ENCODE results near the gene KREMEN2. TPM values are rescaled to one million over a fixed set of nuclear protein-coding genes. Genes with fewer than 3 reads are reported as not detected.

Gene KREMEN2
- polyA plus RNA-seq, 4 donors: 1.0 to 3.3 (median 1.6) TPM

- no peak for DNase-seq (ENCODE audit: low read depth in 4 of 4, low spot score in 3 of 4)
Measured at GRCh38 chr16:2976201-2976600, 12.1 kb downstream of the KREMEN2 start.

GRCh38 chr16:2976673-2977072 is 12.6 kb downstream of the KREMEN2 start:
- no peak for DNase-seq (ENCODE audit: low read depth in 4 of 4, low spot score in 3 of 4)

- DNase-seq (ENCODE audit: low read depth in 4 of 4, low spot score in 3 of 4): no peak
Measured at GRCh38 chr16:2977440-2977839, 13.4 kb downstream of the KREMEN2 start.

- DNase-seq (ENCODE audit: low read depth in 4 of 4, low spot score in 3 of 4): no peak
Measured at GRCh38 chr16:2979669-2980226, 15.7 kb downstream of the KREMEN2 start.

- peak; percentile 78 to 87 (median 79) for DNase-seq (ENCODE audit: low read depth in 4 of 4, low spot score in 3 of 4)
Measured at GRCh38 chr16:2980227-2981176, 16.4 kb downstream of the KREMEN2 start, which contains the start of gene PKMYT1. Gene PKMYT1 (minus strand): TSS chr16:2980446. CDS start chr16:2979657, 789 bp downstream.

- DNase-seq (ENCODE audit: low read depth in 4 of 4, low spot score in 3 of 4): no peak
Measured at GRCh38 chr16:2981177-2981898, 17.3 kb downstream of the KREMEN2 start.

- DNase-seq (ENCODE audit: low read depth in 4 of 4, low spot score in 3 of 4): no peak
Measured at GRCh38 chr16:2981899-2982250, 17.8 kb downstream of the KREMEN2 start.

- no peak for DNase-seq (ENCODE audit: low read depth in 4 of 4, low spot score in 3 of 4)
Measured at GRCh38 chr16:2982402-2982801, 18.3 kb downstream of the KREMEN2 start.

GRCh38 chr16:2983706-2984136 is 19.6 kb downstream of the KREMEN2 start:
- peak in 2 of 4 donors; percentile 70 to 71 for DNase-seq (ENCODE audit: low read depth in 4 of 4, low spot score in 3 of 4)

GRCh38 chr16:2985462-2985861 is 21.4 kb downstream of the KREMEN2 start:
- DNase-seq (ENCODE audit: low read depth in 4 of 4, low spot score in 3 of 4): no peak

GRCh38 chr16:2985893-2986355 is 21.8 kb downstream of the KREMEN2 start:
- DNase-seq (ENCODE audit: low read depth in 4 of 4, low spot score in 3 of 4): no peak

- DNase-seq (ENCODE audit: low read depth in 4 of 4, low spot score in 3 of 4): no peak
Measured at GRCh38 chr16:2986623-2987188, 22.6 kb downstream of the KREMEN2 start.

- no peak for DNase-seq (ENCODE audit: low read depth in 4 of 4, low spot score in 3 of 4)
Measured at GRCh38 chr16:2987286-2987685, 23.2 kb downstream of the KREMEN2 start.

- no peak for DNase-seq (ENCODE audit: low read depth in 4 of 4, low spot score in 3 of 4)
Measured at GRCh38 chr16:2987833-2988232, 23.8 kb downstream of the KREMEN2 start.

GRCh38 chr16:2988590-2989099 is 24.6 kb downstream of the KREMEN2 start:
- no peak for DNase-seq (ENCODE audit: low read depth in 4 of 4, low spot score in 3 of 4)

- no peak for DNase-seq (ENCODE audit: low read depth in 4 of 4, low spot score in 3 of 4)
Measured at GRCh38 chr16:2990891-2991290, 26.8 kb downstream of the KREMEN2 start.

GRCh38 chr16:2991566-2992261 is 27.6 kb downstream of the KREMEN2 start:
- no peak for DNase-seq (ENCODE audit: low read depth in 4 of 4, low spot score in 3 of 4)

- no peak for DNase-seq (ENCODE audit: low read depth in 4 of 4, low spot score in 3 of 4)
Measured at GRCh38 chr16:2992383-2993081, 28.5 kb downstream of the KREMEN2 start.

GRCh38 chr16:2996298-2996697 is 32.2 kb downstream of the KREMEN2 start:
- no peak for DNase-seq (ENCODE audit: low read depth in 4 of 4, low spot score in 3 of 4)
